Stimulated activated CD4-positive, alpha-beta T cell treated with anti-CD3 and anti-CD28 coated beads, TNF-alpha, amount 100 ng/mL, for 1 hour (primary cell): Measurements from ENCODE around the gene EFHD2.
A peak's percentile ranks its signal among the peaks of the same experiment; 100 is the strongest.
"Not testable (repeated sequence)": the region's sequence is repeated elsewhere in the genome, so short reads cannot be mapped to it uniquely, and the experiment has no call there.

ENCODE experiments used
- DNase-seq, 3 donors: peaks; one replicate each; pipeline ENCODE4 v3.0.0-alpha.2; 2020; ENCODE audit warnings: low read depth in 3 of 3, low spot score in 1 of 3

The EFHD2 gene

DNA sequence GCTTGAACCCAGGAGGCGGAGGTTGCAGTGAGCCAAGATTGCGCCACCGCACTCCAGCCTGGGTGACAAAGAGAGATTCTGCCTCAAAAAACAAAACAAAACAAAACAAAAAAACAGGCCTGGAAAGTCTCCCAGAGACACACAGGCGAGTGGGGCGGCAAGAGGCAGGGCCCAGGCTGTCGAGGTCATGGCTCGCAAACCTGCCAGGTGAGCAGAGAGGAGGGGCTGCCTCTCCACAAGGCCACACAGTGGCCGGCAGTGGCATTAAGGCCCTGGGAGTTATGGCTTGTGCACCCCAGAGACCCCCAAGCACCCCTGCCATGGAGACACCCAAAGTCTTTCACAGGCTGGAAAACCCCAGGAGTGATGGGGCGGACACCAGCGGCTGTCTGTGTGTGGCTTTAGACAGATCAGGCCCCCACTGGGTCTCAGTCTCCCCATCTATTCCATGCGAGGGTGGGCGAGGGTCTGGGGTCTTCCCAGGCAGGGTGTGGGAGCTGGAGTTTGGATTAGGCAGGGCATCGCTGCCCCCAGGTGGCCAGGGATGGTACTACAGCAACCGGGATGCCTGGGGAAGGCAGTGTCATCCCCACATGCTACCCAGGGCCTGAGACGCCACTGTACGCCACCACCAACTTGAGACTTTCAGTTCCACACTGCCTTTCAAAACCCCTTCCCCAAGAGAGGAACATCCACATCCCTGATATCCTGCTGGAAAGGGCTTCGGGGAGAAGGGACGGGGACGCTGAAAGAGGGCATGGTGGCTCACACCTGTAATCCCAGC is 21.3 kb downstream of the EFHD2 start:
- DNase-seq: peak; percentile 35 to 79 (median 51)

DNA sequence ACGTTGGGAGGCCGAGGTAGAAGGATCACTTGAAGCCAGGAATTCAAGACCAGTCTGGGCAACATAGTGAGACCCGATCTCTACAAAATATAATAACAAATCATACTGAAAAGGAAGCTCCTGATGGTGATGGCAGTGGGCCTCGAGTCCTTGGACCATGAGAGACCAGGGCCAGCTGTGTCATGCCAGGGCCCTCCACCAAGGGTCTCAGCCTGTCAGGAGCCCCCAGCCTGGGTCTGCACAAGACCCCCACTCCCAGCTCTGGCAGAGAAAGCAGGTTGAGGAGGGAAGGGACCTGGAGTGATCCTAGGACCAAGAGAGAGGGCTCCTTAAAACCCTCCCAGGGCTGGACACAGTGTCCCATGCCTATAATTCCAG is 21.9 kb downstream of the EFHD2 start:
- no peak for DNase-seq

DNA sequence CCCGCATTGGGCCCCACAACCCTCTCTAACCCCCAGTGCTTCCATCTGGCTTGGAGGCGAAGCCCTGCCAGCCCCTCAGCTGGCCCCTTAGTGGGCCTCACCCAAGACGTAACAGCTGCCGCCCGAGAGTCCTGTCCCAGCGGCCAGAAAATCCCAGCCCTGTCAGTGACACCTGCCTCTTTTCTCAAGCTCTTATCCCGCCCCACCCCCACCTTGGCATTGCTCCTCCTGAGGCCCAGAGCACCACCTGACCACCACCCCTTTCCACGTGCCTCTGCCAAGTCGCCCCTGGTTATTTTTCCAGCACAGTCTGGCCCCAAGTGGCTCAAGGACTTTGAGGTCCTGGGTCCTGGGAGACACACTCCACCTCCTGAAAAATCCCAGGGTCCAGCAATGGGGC is 22.6 kb downstream of the EFHD2 start:
- no peak for DNase-seq

DNA sequence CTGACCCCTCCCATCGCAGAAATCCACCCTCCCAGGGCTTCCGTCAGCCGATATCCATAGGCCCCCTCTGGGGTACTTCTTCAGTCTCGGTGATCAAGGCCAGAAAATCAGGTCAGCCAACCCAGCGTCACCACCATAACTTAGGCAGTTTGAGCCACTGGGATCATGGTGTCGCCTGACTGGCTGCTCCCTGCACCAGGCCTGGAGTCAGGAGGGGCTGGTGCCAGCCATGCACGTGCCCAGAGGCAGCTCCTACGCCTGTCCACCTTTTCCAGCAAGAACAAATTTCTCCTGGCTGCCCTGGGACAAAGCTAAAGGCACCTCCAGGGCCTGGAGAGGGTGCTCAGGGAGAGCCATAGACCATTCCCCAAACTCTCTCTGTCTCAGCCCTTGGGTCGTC is 23.8 kb downstream of the EFHD2 start:
- no peak for DNase-seq

DNA sequence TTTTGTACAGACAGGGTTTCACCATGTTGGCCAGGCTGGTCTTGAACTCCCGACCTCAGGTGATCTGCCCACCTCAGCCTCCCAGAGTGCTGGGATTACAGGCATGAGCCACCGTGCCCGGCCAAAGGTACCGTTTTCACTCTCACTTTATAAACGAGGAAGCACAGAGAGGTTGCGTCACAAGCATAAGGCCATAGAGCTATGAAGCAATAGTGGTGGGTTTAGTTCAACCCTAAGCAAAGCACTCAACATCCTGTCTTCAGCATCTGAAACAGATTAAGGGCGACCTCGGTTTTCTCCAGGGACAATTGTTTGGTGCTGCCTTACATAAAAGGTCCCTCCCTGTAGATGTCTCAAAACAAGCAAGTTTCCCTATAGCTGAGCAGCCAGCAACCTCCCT is 25.1 kb downstream of the EFHD2 start:
- DNase-seq: not testable (repeated sequence)

DNA sequence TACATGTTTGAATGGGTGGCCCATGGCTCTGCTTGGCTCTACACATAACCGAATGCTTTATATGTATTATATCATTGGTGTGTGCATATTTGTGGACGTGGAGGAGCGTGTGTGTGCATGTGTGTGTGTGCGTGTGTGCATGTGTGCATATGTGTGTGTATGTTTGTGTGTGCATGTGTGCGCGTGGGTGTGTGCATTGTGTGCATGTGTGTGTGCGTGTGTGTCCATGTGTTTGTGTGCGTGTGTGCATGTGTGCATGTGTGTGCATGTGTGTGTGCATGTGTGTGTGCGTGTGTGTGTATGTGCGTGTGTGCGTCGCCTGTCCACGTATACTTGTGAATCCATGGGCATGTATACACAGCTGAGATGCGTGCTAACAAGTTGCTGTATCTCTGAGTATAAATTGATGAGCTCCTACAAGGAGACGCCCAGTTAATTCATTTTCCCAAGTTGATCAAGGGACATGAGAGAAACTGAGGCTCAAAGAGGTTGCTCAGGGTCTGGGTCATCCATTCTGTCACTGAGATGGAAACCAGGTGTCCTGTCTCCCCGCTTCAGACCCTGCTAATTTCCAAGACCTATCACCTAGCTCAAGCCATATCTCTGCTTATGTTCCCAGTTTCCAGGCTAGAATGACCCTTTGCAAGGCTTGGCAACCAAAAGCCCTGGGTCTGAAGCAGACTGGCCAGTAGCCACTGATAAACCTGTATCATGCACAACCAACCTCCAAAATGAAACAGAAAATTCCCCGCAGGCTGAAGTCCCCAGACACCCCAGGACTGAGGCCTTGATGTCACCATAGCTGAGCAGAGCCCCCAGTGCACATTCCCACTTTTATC is 25.8 kb downstream of the EFHD2 start:
- DNase-seq: no peak

DNA sequence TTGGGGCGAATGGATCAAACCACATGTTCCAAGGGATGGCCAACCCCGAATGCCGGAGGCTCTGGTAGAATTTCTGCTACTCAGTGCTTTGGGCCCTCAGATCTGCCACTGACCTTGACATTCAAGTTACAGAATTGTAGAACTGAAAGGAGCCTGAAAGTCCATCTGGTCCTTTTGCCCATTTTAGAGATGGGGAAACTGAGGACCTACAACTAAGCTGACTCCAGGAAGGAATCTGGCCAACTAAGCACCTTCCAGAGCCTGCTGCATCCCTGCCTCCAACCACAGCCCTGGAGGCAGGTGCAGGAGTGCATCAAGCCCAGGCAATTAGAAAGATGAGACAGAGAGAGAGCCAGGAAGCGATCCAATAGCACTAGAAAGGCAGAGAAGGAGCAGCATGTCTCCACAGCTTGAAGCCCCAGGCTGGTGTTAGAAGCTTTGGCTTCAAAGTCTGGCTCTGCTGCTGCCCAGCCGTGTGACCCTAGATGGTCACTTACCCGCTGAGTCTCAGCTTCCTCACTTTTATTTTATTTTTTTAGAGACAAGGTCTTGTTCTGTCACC is 27.3 kb downstream of the EFHD2 start:
- DNase-seq: no peak

DNA sequence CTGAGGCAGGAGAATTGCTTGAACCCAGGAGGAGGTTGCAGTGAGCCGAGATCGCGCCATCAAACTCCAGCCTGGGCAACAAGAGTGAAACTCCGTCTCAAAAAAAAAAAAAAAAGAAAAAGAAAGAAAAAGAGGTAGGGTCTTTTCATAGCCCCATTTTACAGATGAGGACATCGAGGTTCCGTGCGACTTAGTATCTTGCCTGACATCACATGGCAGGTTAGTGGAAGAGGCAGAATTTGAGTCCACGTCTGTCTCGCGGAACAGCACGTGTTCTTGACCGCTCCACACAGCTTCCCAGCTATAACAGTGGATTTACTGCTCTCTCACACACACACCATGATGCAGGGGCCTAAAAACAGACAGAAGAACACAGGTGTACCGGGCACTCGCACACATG is 29.6 kb downstream of the EFHD2 start:
- DNase-seq: no peak

DNA sequence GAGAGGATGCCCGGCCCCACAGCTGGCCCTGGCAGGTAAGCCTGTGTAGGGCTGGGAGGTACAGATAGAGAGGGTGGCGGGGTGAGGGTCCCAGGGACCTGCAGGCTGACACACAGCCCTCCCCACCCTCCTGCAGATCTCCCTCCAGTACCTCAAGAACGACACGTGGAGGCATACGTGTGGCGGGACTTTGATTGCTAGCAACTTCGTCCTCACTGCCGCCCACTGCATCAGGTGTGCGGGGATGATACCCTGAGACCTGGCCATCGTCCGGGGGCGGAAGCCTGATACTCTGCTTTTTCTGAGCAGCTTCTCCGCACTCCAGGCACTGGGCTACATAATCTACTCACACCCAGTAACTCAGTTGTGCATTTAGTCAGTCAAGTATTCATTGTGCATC is 30.7 kb downstream of the EFHD2 start:
- no peak for DNase-seq

DNA sequence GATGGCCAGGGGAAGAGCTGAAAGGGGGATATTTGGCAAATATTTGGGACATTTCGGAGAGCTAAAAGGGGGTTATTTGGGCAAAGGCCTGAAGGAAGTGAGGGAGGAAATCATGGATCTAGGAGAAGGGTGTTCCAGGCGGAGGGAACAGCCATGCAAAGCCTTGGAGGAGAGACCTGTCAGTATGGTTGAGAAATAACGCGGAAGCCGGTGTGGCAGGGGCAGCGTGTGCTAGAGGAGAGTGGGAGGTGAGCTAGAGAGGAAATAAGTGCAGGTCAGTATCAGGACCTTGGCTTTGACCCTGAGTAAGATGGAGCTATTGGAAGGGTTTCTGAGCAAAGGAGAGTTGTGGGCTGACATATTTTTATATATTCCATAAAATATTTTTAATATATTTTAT is 31.6 kb downstream of the EFHD2 start:
- DNase-seq: no peak

DNA sequence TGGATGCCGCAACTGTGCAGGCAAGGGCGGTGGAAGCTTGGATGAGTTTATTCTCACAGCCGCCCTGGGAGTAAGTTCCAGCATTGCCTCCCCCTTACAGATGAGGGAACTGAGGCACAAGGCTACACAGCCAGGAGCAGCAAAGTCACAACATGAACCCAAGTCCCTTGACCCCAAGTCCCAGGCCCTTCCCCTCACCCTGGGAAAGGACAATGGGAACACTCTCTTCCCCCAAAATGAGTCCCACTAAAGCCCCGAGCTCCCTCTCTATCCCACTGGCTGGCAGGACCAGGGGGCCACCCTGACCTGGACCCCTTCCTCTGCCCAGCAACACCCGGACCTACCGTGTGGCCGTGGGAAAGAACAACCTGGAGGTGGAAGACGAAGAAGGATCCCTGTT is 32.4 kb downstream of the EFHD2 start:
- DNase-seq: no peak

DNA sequence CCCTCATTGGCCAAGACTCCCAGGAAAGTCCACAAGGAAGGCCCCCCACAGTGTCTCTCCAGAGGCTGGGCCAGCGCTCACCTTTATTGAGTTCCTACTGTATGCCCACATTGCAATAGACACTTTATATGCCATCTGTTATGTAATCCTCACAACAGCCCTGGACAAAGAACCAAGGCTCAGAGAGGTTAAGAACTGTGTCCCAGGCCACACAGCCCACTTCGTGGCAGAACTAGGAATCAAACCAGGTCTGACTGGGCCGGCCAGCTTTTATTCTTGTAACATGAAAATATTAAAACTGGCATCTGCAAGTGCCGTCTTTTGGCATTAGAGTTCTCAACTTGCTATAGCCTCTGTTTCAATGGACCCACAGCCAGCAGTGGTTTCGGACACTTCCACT is 33.1 kb downstream of the EFHD2 start:
- DNase-seq: no peak

DNA sequence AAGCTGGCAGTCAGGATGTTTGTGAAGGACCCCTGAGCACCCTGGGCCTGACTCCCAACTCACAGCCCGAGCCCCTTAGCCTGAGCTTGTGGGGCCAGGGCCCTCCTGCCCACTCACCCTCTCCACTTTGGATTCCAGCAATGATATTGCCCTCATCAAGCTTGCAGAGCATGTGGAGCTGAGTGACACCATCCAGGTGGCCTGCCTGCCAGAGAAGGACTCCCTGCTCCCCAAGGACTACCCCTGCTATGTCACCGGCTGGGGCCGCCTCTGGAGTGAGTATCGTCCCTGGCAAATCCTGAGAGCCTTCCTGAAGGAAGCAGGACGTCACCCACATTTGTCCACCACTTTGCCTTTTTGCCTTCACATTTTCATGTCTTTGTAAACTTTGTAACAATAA is 33.6 kb downstream of the EFHD2 start:
- no peak for DNase-seq

DNA sequence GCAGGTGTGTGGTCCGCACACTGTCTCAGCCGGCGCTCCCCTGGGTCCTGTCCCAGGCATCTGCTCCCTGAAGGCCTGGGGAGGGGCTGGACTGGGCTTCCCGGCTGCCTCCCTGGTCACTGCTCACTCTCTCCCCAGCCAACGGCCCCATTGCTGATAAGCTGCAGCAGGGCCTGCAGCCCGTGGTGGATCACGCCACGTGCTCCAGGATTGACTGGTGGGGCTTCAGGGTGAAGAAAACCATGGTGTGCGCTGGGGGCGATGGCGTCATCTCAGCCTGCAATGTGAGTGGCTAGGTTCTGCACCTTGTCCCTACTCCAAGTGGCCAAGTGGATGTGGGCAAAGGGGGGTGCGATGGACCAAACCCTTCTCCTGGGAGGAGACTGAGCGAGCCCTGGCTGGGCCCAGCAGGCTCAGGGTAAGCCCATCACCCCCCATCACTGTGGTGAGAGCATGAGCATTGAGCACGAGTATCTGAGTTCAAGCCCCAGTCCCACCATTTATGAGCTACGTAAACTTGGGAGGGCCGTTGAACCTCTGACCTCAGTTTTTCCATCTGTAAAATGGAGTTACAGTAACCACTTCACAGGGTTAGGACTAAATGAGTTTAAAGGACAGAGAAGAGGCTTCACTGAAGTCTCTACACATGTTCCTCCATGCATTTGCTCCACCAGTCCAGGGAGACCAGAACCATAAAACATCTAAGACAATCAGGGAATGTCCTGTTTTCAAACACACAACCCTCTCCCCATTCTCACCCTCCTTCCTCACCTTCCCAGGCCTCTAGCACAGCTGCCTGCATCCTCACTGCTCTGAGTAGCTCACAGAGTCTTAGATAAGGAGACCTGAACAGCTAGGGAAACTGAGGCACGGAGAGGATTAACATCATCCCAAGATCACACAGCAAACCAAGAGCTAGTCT is 35.0 kb downstream of the EFHD2 start:
- DNase-seq: no peak

DNA sequence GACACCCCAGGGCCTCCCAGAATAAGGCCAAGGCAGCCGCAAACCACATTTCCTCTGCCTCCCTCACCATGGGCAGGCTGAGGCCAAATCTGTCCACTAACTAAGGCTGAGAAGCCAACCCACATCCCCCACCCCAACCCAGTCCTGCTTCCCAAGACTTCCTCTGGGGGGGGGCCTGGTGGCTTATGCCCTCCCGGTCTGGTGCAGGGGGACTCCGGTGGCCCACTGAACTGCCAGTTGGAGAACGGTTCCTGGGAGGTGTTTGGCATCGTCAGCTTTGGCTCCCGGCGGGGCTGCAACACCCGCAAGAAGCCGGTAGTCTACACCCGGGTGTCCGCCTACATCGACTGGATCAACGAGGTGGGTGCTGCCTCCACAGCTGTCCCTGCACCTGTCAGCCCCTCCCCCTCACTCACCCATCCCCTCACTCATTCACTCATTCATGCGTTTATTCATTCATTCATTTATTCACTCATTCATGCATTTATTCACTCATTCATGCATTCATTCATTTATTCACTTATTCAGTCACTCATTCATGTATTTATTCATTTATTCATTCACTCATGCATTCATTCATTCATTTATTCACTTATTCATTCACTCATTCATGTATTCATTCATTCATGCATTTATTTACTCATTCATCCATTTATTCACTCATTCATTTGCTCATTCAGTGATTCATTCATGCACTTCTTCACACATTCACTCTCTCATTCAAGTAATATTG is 35.9 kb downstream of the EFHD2 start:
- no peak for DNase-seq

DNA sequence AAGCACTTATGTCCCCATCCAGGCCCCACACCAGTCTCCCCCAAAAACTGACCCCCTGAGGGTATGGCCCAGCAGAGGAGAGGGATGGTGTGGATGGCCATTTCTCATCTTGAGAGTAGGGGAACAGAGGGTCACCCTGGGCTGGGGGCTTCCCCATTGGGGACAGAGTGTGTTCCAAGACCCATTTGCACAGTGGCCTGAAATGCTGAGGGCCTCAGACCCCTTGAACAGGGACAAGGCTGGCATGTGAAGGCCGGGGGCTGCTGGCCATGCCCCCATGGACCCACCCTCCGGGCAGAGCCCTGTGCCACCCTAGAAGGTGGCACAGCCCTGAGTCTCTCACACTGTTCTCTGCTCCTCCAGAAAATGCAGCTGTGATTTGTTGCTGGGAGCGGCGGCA is 36.5 kb downstream of the EFHD2 start:
- DNase-seq: no peak

DNA sequence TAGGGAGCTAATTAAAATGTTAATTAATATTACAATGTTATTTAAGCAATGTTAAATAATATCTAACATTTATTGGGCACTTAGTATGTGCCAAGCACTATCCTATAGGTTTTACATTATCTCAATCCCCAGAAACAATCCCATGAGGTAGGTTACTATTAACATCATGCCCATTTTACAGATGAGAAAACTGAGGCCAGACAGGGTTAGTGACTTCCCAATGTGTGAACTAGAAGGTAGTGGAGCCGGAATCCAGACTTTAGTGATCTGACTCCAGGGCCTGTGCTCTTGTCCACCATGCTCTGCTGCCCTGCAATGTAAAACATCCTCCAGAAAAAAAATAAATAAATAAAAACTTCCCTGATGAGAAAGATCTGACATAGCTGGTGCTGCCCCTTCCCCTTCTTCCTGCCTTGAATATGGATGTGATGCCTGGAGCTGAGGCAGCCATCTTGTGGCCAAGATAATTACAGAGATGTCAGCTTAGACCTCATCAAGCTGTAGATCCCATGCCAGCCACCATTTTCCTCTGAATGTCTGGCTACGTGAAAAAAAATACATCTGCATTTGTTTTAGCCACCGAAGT is 39.3 kb downstream of the EFHD2 start:
- no peak for DNase-seq

DNA sequence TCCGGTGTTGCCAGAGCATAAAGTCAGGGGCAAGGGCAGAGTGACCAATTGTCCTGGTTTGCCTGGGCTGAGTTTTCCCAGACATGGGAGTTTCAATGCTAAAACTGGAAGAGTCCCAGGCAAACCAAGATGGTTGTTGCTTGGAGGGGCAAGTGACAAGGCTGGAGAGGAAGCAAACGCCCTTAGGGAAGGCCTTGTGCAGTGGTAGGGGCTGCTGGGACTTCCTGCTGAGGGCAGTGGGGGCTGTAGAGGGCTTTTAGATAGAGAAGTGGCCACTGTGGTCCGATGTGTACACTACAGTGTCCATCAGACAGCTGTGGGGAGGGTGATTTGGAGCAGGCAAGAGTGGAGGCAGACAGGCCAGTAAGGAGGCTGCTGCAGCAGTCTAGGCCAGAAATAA is 39.9 kb downstream of the EFHD2 start:
- DNase-seq: no peak

DNA sequence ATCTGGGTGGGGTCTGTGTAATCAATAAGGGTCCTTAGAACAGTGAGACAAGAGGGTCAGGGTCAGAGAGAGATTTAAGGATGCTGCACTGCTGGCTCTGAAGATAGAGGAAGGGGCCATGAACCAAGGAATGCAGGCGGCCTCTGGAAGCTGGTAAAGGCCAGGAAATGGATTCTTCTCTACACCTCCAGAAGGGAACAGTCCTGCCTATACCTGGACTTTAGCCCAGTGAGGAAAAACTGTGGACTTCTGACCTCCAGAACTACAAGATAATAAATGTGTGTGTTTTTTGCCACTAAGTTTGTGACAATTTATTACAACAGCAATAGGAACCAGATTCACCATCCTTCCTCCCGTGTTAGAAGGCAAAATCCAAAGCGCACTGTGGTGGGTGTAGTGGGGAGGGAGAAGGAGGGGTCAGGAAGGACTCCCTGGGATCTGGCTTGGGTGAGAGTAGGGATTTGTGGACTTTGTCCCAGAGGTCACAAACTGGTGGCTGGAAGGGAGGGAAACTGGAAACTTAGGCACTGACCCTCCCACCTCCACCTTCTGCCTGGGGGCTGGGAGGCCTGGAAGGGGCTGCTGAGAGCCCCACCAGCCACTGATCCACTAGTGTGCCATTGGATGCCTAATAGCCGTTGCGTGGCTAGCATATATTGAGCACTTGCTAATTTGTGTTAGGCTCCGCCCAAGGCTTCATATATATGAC is 41.5 kb downstream of the EFHD2 start:
- DNase-seq: no peak

DNA sequence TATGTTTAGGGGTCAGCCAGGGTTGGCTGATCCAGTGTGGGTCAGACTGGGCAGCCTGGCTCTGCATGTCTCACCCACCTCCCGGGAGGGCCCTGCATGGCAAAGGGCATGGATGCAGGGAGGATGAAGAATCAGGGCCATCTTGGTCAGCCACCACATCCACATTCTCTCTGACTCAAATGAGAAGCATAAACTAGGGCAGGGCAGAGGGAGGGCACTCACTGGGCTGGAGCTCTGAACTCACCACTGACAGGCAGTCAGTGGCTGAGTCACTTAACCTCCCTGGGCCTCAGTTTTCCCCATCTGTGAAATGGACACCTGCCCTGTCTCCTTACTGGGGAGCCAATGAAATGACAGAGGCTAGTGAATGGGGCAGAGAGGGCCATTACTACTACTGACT is 42.5 kb downstream of the EFHD2 start:
- DNase-seq: no peak
